Stimulated activated CD4-positive, alpha-beta T cell treated with anti-CD3 and anti-CD28 coated beads, Interleukin-1b, Interleukin-23, amount 100 ng/mL, for 4 hours (primary cell): ENCODE measurements around the gene S100A1.
A peak's percentile ranks its signal among the peaks of the same experiment; 100 is the strongest.
"Not testable (repeated sequence)": the region's sequence is repeated elsewhere in the genome, so short reads cannot be mapped to it uniquely, and the experiment has no call there.

Experiments
- DNase-seq, 2 donors: peaks; one replicate each; pipeline ENCODE4 v3.0.0-alpha.2; 2020; ENCODE audit warnings: low read depth in 2 of 2

Gene S100A1

DNA sequence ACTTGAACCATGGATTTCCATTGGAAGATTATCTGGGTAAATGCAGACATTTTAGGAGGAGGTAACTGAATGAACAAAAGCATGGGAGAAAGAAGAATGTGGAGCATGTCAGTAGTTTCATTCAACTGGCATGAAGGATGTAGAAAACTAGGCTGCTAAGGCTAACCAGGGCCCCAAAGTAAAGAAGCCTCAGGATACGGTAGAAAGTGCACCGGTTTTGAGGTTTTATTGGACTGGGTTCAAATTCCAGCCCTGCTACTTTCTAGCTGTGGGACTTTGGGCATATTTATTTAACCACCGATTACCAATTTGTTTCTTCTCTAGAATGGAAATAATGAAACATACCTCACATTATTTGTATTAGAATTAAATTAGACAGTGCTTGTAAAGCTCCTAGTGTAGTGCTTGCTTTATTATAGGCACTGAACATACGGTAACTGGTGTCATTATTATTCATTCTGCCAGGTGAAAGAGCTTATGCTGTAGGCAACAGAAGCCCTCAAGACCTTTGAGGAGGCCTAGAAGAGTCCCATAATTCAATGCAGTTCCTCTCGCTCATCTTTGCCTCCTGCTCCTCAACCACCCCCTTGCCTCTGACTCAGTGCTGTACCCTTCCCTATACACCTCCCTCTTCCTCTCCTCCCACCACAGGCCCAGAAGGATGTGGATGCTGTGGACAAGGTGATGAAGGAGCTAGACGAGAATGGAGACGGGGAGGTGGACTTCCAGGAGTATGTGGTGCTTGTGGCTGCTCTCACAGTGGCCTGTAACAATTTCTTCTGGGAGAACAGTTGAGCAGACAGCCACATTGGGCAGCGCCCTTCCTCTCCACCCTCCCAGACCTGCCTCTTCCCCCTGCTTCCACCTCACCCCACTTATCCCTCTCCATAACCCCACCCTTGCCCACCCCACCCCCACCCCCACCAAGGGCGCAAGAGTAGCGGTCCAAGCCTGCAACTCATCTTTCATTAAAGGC lies 3.1 kb downstream of the S100A1 start:
- DNase-seq = no peak

DNA sequence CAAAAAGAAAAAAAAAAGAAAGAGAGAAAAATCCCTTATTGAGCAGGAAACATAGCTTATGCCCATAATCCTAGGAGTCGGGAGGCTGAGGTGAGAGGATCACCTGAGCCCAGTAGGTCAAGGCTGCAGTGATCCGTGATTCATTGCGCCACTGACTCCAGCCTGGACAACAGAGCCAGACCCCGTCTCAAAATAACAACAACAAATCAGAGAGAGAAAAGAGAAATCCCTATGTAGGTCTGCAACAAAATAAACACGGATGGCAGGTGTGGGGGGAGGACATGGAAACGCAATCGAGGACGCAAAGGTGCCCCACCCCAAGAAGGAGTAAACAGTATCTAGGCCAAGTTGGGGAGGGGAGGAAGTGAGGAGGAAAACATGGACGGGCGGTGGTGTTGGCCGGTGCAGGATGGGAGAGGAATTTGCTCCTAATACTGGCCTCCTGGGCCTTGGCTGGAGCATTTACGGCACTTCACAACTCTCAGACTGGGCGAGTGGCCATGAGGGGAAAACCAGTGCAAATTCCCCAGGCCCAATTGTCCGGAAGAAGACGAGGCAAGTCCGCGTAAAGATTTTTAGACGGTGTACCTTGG lies 5.0 kb downstream of the S100A1 start:
- DNase-seq = no peak

DNA sequence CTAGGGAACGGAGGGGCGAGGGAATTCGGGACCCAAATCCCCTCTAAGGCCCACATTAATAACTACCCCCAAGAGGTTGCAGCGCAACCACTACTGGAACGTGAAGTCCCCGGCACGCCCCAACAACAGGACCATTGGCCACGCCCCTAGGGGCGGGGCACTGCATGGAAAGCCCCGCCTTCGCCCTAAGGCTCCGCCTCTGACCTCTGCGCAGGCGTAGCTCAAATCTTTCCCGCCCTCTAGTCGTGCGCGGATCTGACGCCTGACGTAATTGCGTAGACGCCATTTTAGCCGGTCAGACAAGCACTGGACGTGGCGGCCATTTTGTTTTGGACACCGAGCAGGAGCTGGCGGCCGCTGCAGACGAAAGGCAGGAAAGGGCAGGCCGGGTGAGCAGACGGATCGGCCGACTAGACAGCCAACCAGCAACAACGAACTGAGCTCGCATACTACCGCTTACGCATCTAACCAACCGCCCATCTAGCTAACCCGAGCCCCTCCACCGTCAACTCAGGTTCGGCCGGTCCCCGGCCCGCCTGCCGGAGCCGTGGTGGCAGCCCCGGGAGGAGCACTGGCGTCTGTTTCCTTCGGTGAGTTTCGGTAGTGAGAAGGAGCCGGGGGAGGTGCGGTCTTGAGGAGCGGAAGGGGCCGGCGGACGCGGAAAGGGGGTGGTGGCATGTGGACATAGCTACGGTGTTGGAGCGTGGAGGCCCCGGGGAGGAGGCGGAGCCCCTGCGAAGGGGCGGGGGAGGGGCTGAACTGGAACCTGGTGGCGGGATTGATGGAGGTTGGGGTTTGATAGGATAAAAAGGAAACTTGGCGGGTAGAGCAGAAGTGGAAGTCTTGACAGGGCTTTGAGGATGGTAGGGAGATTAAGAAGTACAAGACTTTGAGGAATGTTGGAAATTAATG lies 5.8 kb downstream of the S100A1 start, which contains the start of gene CHTOP:
TSS of gene CHTOP (plus strand) at position 313 of the 912 bp plus-strand sequence. CDS start 2,523 bp downstream, outside the sequence.
- peak; percentile 94 to 96 for DNase-seq

GRCh38 chr1:153635872-153636271 lies 7.6 kb downstream of the S100A1 start:
- DNase-seq = no peak

DNA sequence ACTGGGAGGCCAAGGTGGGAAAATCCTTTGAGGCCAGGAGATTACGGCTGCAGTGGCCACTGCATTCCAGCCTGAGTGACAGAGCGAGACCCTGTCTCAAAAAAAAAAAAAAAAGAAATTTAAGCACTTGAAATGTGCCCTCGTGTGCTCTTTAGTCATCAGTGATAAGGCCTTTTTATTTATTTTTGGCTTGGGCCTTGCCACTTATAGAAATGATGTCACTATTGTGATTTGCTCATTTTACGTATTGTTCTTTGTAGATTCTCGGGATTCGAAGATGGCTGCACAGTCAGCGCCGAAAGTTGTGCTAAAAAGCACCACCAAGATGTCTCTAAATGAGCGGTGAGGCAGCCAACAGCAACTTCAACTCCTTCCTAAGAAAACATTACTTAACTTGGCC lies 8.1 kb downstream of the S100A1 start:
- no peak for DNase-seq

GRCh38 chr1:153638261-153638660 lies 10.0 kb downstream of the S100A1 start:
- no peak for DNase-seq

DNA sequence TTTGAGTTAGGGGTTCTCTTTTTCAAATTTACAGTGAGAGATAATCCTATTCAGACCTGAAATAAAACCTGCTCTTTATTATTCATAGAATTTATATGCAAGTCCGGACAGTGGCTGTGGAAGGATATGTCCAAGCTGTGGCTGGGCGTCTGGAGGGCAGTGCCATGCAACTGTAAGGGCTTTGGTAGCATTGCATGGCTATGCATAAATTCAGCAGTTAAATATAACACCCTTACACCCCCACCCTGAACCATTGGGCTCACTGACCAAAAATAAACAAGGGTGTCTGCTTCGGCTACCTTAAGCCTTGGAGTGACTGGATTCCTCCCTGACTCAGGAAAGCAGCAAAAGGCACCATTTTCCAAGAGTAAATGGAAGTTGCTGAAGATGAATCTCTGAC lies 11.0 kb downstream of the S100A1 start:
- no peak for DNase-seq

GRCh38 chr1:153640213-153640612 lies 12.0 kb downstream of the S100A1 start:
- DNase-seq = not testable (repeated sequence)

- no peak for DNase-seq
These were observed 12.6 kb downstream of the S100A1 start for GRCh38 chr1:153640861-153641260.

- no peak for DNase-seq
These were observed 13.9 kb downstream of the S100A1 start for GRCh38 chr1:153642161-153642560.

DNA sequence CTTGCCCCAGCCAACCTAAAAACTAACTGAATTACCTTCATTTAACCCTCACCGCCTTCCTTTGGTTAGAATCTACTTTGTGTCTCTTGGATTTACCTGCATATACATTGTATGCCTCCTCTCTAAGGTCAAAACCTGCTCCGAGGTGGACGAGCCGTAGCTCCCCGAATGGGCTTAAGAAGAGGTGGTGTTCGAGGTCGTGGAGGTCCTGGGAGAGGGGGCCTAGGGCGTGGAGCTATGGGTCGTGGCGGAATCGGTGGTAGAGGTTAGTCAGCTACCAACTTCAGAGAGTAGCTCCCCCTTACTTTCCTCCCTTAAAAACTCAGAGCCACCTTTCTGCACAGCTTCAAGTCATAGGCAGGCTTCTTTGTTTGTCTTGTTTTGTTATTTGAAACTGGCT lies 14.9 kb downstream of the S100A1 start:
- DNase-seq = no peak

GRCh38 chr1:153643816-153644215 lies 15.6 kb downstream of the S100A1 start:
- no peak for DNase-seq

DNA sequence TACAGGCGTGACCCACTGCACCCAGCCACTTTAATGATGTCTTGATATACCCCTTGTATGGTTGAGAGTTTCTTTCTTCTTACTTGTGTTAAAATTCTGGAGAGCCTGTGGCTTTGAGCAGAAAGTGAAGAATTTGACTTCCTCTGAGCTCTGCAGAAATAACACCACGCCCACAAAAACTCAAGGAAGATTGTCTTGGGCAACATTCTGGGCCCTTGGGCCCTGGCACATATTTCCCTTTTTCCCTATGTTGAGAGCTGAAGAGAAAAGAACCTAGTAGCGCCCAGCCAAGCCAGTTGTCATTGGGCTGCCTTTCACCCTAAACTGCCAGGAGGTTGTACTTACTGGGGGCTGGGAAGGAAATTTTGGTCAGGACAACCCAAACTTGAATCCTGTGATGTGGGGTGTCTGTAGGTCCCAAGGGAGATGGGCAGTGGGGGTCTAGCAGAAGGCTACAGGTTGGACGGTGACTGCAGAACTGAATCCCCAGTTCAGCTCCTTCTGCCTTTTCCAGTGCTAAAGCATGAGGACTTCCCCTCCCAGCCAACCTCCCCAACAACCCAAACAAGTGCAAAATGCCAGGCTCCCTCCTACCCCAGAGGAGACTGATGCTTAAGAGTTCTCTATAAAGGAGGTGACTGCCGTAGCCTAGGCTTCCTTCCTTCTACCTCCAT lies 18.6 kb downstream of the S100A1 start:
- no peak for DNase-seq

GRCh38 chr1:153647346-153647714 lies 19.1 kb downstream of the S100A1 start:
- no peak for DNase-seq

DNA sequence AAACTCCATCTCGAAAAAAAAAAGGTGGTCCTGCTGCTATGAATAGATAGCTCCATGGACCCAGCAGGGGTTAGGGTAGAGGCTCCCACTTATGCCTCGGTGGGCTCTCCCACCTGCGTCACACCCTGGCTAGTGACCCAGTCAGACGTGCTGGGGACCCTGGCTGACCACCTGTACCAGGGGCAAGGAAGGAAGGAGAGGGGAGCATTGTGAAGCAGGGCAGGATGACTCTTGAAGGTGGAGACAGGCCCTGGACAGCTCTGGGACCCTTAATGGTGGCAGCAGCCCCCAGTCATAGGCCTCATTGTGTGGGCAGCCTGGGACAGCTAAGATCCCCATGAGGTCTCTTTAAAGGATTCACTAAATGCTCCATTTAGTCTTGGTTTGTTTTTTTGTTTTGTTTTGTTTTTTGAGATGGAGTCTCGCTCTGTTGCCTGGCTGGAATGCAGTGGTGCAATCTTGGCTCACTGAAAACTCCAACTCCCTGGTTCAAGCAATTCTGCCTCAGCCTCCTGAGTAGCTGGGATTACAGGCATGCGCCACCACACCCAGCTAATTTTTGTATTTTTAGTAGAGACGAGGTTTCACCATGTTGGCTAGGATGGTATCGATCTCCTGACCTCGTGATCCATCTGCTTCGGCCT lies 19.9 kb downstream of the S100A1 start:
- DNase-seq = no peak

DNA sequence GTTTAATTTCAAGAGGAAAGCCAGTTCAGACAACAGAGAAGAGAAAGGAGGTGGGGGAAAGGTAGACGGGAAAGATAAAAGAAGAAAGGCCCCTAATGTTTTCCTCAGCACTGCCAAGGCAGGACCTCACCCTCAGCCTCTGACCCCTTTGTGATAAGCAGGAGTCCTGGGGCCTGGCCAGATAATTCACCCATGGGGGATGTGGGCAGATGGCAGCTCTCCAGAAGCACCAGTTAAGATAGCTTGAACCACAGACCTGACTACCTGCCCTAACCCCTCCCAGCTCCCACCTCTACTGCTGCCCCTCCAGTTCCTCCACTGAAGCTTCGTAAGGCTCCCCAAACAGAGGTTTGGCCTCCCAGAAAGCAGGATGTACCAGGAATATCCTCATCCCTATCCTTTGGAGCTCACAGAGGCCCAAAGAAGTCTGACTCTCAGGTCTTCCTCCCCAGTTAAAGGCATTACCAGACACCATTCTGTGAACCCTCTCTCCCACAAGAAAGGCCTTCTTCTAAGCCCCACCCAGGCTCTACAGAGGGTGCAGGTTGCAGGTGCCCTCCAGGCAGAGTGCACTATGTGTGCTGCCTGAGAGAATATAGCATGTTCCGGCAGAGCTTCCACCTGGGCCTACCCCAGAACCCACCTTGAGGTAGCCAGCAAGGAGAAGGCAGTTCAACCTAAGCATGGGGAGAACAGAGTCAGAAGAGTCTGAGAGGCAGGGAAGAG lies 21.1 kb downstream of the S100A1 start:
- DNase-seq = no peak

GRCh38 chr1:153649863-153650235 lies 21.6 kb downstream of the S100A1 start:
- no peak for DNase-seq

DNA sequence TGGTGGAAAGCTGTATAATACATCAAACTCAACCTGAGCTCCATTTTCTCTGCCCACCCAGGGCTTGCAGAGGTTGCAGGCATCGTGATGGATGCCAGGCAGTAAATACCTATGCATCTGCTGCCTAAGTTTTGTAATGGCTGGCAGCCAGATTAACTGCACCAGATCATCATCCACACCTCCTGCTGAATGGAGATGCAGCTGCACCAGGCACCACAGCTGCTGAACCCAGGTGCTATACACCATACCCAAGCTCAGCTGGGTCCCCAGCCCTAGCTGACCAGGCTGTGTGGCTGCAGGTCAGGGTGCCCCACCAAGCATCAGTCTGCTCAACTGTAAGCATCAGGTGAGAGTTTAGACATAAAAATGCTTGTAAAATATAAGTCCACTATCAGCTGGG lies 23.5 kb downstream of the S100A1 start:
- no peak for DNase-seq

- no peak for DNase-seq
These were observed 24.7 kb downstream of the S100A1 start for GRCh38 chr1:153652805-153653500.

- no peak for DNase-seq
These were observed 27.1 kb downstream of the S100A1 start for GRCh38 chr1:153655333-153655732.
